ENCODE results near the gene TOLLIP.

TOLLIP gene

DNA sequence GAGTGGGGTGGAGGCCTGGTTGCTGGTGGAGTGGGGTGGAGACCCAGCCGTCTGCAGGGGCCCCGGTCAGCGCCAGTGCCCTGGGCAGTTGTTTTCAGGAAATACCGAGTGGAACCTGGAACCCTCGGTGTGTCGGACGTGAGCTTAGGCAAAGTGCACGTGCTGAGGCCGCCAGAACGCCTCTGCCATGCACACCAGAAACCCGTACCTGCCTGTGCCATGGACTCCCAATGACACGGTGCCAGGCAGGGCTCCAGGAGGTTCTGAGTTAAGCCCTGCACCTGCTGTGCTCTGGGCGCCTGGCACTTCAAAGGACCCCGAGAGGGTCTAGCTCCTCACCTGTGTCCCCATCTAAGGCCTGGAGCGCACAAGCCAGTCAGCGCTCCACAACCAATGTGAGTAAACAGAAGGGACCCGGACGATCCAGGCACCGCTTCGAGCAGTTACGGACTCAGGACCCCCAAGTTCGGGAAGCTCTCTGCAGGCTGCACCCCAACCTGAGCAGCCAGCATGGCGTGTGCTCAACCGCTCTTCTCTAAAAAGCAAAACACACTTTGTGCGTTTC is 12.3 kb downstream of the TOLLIP start:
- no peak for FAIRE-seq

- FAIRE-seq = no peak
These were observed 13.1 kb downstream of the TOLLIP start for GRCh38 chr11:1296287-1296686.

GRCh38 chr11:1295591-1295990 is 13.8 kb downstream of the TOLLIP start:
- FAIRE-seq = no peak

DNA sequence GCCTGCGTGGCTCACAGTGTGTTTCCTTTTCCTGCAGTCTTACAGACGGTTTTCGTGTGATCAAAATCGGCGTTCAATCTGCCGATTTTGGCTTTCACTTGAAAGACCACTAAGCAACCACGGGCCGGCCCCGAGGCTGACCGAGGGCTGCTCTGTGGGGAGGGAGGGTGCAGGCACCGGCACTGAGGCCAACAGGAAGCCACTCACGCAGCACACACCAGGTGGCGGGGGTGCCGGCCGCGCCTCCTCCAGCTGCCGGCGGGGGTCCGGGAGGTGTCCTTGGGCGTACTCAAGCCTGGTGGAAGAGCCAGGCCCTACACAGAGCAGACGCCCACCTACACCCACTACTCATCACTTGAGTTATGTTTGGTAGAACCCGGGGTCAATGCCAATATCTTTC is 14.3 kb downstream of the TOLLIP start:
- no peak for FAIRE-seq

- FAIRE-seq = no peak
These were observed 15.8 kb downstream of the TOLLIP start for GRCh38 chr11:1293619-1294015.

DNA sequence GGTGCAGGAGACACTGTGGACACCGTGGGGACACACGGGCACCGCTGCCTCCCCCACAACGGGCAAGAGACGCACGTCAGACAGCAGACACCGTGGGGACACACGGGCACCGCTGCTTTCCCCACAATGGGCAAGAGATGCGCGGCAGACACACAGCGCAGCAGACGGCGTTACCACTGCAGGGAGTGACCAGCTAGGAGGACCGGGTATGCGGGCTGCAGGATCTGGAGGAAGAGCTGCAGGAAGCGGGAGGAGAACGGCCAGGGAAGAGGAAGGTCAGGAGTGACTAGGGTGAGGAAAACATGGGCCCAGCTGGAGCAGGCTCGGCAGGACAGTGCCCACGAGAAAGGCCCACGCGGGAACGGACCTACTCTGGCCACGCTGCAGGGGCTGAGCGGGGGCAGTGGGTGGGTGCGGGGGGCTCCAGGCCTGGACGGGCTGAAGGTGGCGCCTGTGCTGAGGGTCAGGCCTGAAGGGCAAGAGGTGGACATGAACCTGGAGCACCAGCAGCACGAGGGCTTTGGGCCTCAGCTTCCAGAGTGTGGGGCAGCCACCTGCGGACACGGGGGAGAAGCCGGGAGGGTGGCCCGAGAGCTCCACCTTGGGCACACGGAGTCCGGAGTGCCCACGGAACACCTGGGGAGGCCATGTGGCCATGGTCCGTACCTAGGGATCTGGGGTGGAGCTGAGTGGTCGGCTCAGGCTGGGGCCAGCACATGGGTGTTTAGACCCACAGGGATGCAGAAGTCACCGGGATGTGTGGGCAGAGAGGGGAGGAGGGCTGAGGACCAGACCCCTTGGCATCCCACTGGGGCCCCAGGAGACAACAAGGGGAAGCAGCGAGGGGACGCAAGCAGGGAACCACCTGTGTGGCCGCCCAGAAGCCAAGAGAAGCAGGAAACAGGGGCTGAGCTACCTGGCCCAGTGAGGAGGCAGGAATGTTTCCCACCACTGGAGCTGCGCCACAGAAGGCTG is 16.5 kb downstream of the TOLLIP start:
- no peak for FAIRE-seq

DNA sequence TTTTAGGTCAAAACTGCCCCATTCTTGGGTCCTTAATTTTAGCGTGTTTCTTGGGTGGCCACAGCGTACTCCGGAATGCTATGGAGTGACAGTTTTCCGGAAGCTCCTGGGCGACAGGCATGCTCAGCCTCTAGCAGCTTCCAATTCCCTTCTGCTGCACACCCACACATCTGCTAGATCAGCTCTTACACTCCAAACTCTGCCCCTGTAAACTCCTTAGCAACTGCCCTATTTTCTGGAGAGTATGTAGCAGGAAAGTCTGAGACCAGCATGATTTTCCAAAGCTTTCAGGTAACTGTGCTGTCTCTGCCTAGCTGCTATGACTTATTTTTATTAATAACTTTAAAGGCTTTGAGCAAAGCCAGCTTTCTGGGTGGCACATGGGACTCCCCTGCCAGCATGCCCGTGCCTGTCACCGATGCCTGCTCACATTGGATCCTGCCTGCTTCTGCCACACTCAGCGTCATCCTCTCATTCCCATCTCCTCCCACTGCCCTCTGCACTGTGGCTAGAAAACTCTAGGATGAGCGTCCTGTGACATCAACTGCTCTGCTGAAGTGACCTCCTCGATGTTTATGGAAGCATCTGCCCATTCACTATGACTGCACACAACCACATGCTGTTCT is 17.3 kb downstream of the TOLLIP start:
- FAIRE-seq = no peak

- no peak for FAIRE-seq
These were observed 18.0 kb downstream of the TOLLIP start for GRCh38 chr11:1291295-1292017.

- no peak for FAIRE-seq
These were observed 19.1 kb downstream of the TOLLIP start for GRCh38 chr11:1290052-1291040.

DNA sequence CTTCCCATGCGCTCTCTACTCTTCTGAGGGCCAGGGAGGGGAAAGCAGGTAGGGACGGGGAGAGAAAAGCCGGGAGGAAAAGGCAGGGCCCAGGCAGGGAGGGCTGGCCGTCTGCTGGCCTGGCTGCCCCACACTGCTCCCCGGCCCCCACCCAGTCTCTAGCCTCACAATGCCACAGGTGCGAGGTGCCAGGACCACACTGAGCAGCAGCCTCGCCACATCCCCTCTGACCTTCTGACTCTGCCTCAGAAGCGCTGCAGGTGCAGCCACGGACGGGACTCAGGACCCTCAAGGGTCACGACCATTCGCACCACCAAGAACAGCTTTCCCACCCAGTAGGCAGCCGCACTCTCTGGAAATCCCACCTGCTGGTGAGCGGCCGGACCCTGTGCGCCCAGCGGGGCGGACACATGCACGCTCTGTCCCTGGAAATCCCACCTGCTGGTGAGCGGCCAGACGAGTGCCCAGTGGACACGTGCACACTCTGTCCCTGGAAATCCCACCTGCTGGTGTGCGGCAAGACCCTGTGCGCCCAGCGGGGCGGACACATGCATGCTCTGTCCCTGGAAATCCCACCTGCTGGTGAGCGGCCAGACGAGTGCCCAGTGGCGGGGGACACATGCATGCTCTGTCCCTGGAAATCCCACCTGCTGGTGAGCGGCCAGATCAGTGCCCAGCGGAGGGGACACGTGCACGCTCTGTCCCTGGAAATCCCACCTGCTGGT is 20.1 kb downstream of the TOLLIP start:
- no peak for FAIRE-seq

- FAIRE-seq = no peak
These were observed 20.8 kb downstream of the TOLLIP start for GRCh38 chr11:1288426-1289151.

DNA sequence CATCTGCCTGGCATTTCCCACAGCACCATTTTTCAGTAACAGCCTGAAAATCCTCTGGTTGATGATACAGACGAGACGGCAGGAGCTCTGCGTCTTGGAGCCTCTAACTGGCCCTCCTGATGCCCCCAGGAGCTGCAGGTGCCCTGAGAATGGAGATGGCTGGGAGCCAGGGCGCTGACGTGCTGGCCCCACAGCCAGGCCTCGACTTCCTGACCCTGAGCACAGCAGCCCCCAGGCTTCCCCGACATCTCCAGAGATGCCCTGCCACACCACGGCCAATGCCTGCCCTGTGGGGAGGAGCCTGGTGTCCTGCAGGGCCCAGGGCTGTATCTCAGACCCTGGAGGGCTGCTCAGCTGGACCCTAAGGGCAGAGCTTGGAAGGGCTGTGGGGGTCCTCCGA is 21.5 kb downstream of the TOLLIP start:
- FAIRE-seq = no peak

- no peak for FAIRE-seq
These were observed 23.6 kb downstream of the TOLLIP start for GRCh38 chr11:1285876-1286275.

DNA sequence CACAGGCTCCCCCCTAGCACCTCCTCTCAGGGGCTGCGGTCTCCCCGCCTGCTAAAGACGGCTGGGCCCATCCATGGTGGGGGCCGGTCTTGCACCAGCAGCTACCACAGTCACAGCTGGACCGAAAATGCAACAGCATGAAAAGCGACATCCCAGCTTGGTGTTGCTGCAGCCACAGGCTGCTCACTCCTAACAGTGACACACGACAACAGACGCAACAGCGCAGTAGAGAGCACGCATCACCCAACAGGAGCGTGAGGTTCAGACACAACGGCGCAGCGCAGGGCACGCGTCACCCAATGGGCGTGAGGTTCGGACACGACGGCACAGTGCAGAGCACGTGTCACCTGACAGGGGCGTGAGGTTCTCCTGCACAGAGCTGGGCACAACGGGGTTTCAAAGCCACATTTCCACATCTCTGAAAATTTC is 24.1 kb downstream of the TOLLIP start:
- no peak for FAIRE-seq

- no peak for FAIRE-seq
These were observed 25.5 kb downstream of the TOLLIP start for GRCh38 chr11:1283906-1284305.

DNA sequence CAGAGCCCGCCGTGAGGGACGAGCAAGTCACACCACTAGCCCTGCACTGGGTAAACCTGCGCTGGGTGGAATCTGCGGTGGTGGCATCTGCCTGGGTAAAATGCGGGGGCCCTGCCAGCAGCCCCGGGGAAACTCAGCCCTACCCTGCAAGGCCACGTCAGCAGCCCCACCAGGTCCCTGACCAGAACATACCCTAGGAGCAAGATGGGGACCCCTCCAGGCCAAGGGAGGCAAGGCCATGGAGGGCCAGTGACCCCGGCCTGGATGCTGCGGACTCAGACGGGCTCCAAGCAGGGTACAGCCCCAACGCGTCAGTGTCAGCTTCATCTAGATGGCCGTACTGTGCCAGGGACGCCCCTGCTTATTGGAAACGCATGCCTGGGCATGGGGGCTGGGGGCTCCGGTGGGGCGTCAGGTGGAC is 26.3 kb downstream of the TOLLIP start:
- no peak for FAIRE-seq

GRCh38 chr11:1281974-1282365 is 27.5 kb downstream of the TOLLIP start:
- no peak for FAIRE-seq

- FAIRE-seq = no peak
These were observed 28.0 kb downstream of the TOLLIP start for GRCh38 chr11:1281326-1281973.

DNA sequence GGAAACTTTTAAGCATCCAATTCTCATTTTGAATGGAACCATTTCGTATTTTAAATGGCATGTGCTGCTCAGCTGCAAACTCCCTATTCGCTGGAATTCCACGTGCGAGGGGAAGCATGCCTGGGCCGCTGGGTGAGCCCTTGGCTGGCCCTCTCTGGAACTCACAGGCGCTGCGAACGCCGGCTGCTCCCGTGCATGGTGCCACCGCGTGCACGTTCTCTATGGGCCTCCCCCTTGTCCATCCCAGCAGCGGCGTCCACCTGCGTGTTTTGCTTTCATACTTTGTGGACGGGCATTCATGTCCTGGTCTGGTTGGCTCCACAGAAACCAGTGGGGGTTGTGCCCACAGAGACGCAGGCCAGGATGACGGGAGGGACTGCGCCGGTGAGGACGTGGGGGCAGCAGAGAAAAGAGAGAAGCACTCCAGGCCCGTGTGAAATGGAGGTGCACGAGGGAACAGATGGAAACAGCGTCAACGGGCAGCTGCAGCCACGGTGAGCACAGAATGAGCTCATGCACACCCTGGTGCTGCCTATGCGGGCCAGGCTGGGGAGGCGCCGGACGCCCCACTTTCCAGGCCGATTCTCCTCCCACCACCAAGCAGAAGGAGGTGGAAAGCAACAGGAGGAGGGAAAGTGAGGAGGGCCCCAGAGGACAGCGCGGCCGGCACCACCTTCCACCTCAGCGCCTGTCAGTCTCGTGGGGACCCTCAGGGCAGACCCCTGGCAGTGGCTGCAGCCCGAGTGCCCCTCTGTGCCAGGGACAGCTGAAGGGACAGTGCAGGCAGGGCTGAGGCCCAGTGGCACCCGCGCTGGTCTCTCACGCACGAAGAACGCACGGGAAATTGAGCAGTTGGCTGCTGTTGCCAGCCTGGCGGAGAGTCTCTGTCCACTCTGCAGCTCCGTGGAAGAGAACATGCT is 29.1 kb downstream of the TOLLIP start:
- no peak for FAIRE-seq
